ENCODE measurements around the gene NOP9. TPM values are rescaled to one million over a fixed set of nuclear protein-coding genes. Genes with fewer than 3 reads are reported as not detected.

Gene NOP9
- total RNA-seq, 1 experiment from 2014 or later = 39.4 TPM

- Histone ChIP-seq H3K9me3 (ENCODE audit: control insufficient read depth in 1 of 2, insufficient read depth in 1 of 2, low read depth in 1 of 2, low read length in 2 of 2) (no peaks in the 10 kb centered on the region), H3K9me2 (ENCODE audit: insufficient read depth) (no peaks in the 10 kb centered on the region), H3K36me3 (ENCODE audit: control insufficient read depth in 1 of 2, insufficient read depth in 2 of 2, low read length in 2 of 2) (peaks cover 0 to 3% of the 10 kb centered on the region in 2 experiments; a peak in 1 of 4 replicates), H3K4me2 (ENCODE audit: low read length) (no peak overlapping the region), H3K27ac (ENCODE audit: low read depth, low read length) (no peak overlapping the region), H3K27me3 (ENCODE audit: insufficient read depth, low read length) (no peaks in the 10 kb centered on the region), H3K4me3 (replicated peaks in 1 of 2; ENCODE audit: low read depth in 1 of 2, low read length in 2 of 2) (no peak overlapping the region), H2AFZ (ENCODE audit: low read depth, low read length, poor library complexity, severe bottlenecking) (no peak overlapping the region), H4K20me1 (ENCODE audit: insufficient read depth) (no peaks in the 10 kb centered on the region), H3K79me2 (ENCODE audit: insufficient read depth, low read length) (no peaks in the 10 kb centered on the region), H3K4me1 (ENCODE audit: control insufficient read depth in 1 of 2, insufficient read depth in 2 of 2, low read length in 2 of 2) (no peaks in the 10 kb centered on the region), H3K9ac (ENCODE audit: low read length) (no peak overlapping the region)
- TF ChIP-seq, protein P1, sequence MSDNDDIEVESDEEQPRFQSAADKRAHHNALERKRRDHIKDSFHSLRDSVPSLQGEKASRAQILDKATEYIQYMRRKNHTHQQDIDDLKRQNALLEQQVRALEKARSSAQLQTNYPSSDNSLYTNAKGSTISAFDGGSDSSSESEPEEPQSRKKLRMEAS (IDR thresholded peaks at IDR 0.05) = no peak
- TF ChIP-seq ELF1 (IDR thresholded peaks at IDR 0.05; ENCODE audit: borderline replicate concordance, low read depth) (no peak), EZH2 (IDR thresholded peaks at IDR 0.05) (no peak), EZH2phosphoT487 (IDR thresholded peaks at IDR 0.05; ENCODE audit: borderline replicate concordance) (no peak), POLR2A (IDR thresholded peaks at IDR 0.05; ENCODE audit: borderline replicate concordance, extremely low read depth, insufficient read depth, insufficient read length) (no peak), RAD21 (IDR thresholded peaks at IDR 0.05; ENCODE audit: low read depth) (no peak), SRF (IDR thresholded peaks at IDR 0.05; ENCODE audit: low read depth) (no peak), TCF7L2 (IDR thresholded peaks at IDR 0.05; ENCODE audit: borderline replicate concordance, extremely low read depth, insufficient read depth, insufficient read length) (no peak), ZFX (IDR thresholded peaks at IDR 0.05) (no peak), JUND (IDR thresholded peaks at IDR 0.05) (no peak), CBX3 (IDR thresholded peaks at IDR 0.05; ENCODE audit: low read depth) (no peak), SP1 (IDR thresholded peaks at IDR 0.05; ENCODE audit: low read depth) (no peak), CTCF (IDR thresholded peaks at IDR 0.05 in 2 of 3, conservative IDR thresholded peaks at IDR 0.05 in 1 of 3; ENCODE audit: borderline replicate concordance in 1 of 3, insufficient read depth in 1 of 3, low read depth in 2 of 3, low read length in 2 of 3) (no peak), EGR1 (IDR thresholded peaks at IDR 0.05; ENCODE audit: low read depth) (no peak)
- TF ChIP-seq, protein P2, sequence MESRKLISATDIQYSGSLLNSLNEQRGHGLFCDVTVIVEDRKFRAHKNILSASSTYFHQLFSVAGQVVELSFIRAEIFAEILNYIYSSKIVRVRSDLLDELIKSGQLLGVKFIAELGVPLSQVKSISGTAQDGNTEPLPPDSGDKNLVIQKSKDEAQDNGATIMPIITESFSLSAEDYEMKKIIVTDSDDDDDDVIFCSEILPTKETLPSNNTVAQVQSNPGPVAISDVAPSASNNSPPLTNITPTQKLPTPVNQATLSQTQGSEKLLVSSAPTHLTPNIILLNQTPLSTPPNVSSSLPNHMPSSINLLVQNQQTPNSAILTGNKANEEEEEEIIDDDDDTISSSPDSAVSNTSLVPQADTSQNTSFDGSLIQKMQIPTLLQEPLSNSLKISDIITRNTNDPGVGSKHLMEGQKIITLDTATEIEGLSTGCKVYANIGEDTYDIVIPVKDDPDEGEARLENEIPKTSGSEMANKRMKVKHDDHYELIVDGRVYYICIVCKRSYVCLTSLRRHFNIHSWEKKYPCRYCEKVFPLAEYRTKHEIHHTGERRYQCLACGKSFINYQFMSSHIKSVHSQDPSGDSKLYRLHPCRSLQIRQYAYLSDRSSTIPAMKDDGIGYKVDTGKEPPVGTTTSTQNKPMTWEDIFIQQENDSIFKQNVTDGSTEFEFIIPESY (IDR thresholded peaks at IDR 0.05; ENCODE audit: extremely low read depth, insufficient replicate concordance, low read length) = no peak
- TF ChIP-seq, protein P3, sequence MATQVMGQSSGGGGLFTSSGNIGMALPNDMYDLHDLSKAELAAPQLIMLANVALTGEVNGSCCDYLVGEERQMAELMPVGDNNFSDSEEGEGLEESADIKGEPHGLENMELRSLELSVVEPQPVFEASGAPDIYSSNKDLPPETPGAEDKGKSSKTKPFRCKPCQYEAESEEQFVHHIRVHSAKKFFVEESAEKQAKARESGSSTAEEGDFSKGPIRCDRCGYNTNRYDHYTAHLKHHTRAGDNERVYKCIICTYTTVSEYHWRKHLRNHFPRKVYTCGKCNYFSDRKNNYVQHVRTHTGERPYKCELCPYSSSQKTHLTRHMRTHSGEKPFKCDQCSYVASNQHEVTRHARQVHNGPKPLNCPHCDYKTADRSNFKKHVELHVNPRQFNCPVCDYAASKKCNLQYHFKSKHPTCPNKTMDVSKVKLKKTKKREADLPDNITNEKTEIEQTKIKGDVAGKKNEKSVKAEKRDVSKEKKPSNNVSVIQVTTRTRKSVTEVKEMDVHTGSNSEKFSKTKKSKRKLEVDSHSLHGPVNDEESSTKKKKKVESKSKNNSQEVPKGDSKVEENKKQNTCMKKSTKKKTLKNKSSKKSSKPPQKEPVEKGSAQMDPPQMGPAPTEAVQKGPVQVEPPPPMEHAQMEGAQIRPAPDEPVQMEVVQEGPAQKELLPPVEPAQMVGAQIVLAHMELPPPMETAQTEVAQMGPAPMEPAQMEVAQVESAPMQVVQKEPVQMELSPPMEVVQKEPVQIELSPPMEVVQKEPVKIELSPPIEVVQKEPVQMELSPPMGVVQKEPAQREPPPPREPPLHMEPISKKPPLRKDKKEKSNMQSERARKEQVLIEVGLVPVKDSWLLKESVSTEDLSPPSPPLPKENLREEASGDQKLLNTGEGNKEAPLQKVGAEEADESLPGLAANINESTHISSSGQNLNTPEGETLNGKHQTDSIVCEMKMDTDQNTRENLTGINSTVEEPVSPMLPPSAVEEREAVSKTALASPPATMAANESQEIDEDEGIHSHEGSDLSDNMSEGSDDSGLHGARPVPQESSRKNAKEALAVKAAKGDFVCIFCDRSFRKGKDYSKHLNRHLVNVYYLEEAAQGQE (IDR thresholded peaks at IDR 0.05; ENCODE audit: low read depth) = no peak
- CTCF ChIA-PET = no interaction called here
- ATAC-seq = no peak
- RAD21 ChIA-PET (ENCODE audit: low non-redundant PET in 1 of 2, low total read pairs in 2 of 2, uncharacterized antibody in 2 of 2, unreplicated experiment in 2 of 2) = no interaction called here
- POLR2A ChIA-PET = no interaction called here
- intact Hi-C loops (cut with micrococcal nuclease) = no loop called here
- no TSS peak for BruUV-seq (replicated peaks)
- no peak for DNase-seq (ENCODE audit: low read depth, low spot score)
Observed at GRCh38 chr14:24284501-24285035, 15.1 kb upstream of the NOP9 start.
